ENCODE results near the gene SLC5A6.

Gene SLC5A6

GRCh38 chr2:27211943-27212625, at the start of gene SLC5A6, which contains the start of gene ATRAID:
TSS of gene SLC5A6 (minus strand) at chr2:27212268. CDS start at chr2:27207650, 4,618 bp downstream.
TSS of gene ATRAID (plus strand) at chr2:27212041. CDS start at chr2:27212369, 328 bp downstream.
- DNase-seq (ENCODE audit: low spot score), result peak; percentile 86

- DNase-seq (ENCODE audit: low spot score), result no peak
These were observed 49.3 kb upstream of the SLC5A6 start for GRCh38 chr2:27261241-27261925.

GRCh38 chr2:27258051-27258450, 46.0 kb upstream of the SLC5A6 start:
- DNase-seq (ENCODE audit: low spot score), result no peak

GRCh38 chr2:27256855-27257454, 44.9 kb upstream of the SLC5A6 start:
- DNase-seq (ENCODE audit: low spot score), result no peak

GRCh38 chr2:27255660-27256059, 43.6 kb upstream of the SLC5A6 start:
- DNase-seq (ENCODE audit: low spot score), result no peak

- no peak for DNase-seq (ENCODE audit: low spot score)
These were observed 43.1 kb upstream of the SLC5A6 start for GRCh38 chr2:27255187-27255586.

GRCh38 chr2:27251766-27252165, 39.7 kb upstream of the SLC5A6 start:
- no peak for DNase-seq (ENCODE audit: low spot score)

- DNase-seq (ENCODE audit: low spot score), result no peak
These were observed 38.7 kb upstream of the SLC5A6 start for GRCh38 chr2:27250652-27251379.

GRCh38 chr2:27249891-27250651, 38.0 kb upstream of the SLC5A6 start:
- DNase-seq (ENCODE audit: low spot score), result no peak

GRCh38 chr2:27249159-27249890, 37.3 kb upstream of the SLC5A6 start:
- no peak for DNase-seq (ENCODE audit: low spot score)

- DNase-seq (ENCODE audit: low spot score), result no peak
These were observed 35.8 kb upstream of the SLC5A6 start for GRCh38 chr2:27247893-27248292.

GRCh38 chr2:27245626-27246025, 33.6 kb upstream of the SLC5A6 start:
- no peak for DNase-seq (ENCODE audit: low spot score)

GRCh38 chr2:27245116-27245515, 33.0 kb upstream of the SLC5A6 start:
- no peak for DNase-seq (ENCODE audit: low spot score)

GRCh38 chr2:27243391-27244130, 31.5 kb upstream of the SLC5A6 start:
- DNase-seq (ENCODE audit: low spot score), result no peak

GRCh38 chr2:27242614-27242951, 30.5 kb upstream of the SLC5A6 start:
- no peak for DNase-seq (ENCODE audit: low spot score)

GRCh38 chr2:27241761-27242613, 29.9 kb upstream of the SLC5A6 start:
- DNase-seq (ENCODE audit: low spot score), result no peak

- no peak for DNase-seq (ENCODE audit: low spot score)
These were observed 28.3 kb upstream of the SLC5A6 start for GRCh38 chr2:27240406-27240805.

- DNase-seq (ENCODE audit: low spot score), result no peak
These were observed 26.9 kb upstream of the SLC5A6 start for GRCh38 chr2:27238976-27239375.

GRCh38 chr2:27237341-27237945, 25.4 kb upstream of the SLC5A6 start:
- DNase-seq (ENCODE audit: low spot score), result no peak

All from hematopoietic multipotent progenitor cell treated with erythropoietin and hydrocortisone succinate and interleukin-3 and kit ligand, for 17 days (in vitro differentiated cells).